ENCODE results near the gene LCT.

Gene LCT

GRCh38 chr2:135742325-135742757 lies 94.6 kb downstream of the LCT start:
- peak; percentile 50 to 80 (median 74) for DNase-seq
- Histone ChIP-seq H3K27ac (ENCODE audit: insufficient read depth in 1 of 2, low read depth in 1 of 2, low read length in 2 of 2, poor library complexity in 1 of 2, severe bottlenecking in 2 of 2) (peak overlapping the region; percentile 94 to 98), H3K4me1 (ENCODE audit: control extremely low read depth in 1 of 4, control insufficient read depth in 4 of 4, insufficient read depth in 4 of 4, low read length in 3 of 4) (peaks cover 6 to 19% (median 18%) of the 10 kb centered on the region in 4 experiments), H3K27me3 (replicated peaks in 2 of 5; ENCODE audit: control insufficient read depth in 4 of 5, insufficient read depth in 5 of 5, low read length in 4 of 5) (no peaks in the 10 kb centered on the region), H3K36me3 (ENCODE audit: control insufficient read depth in 4 of 4, insufficient read depth in 4 of 4, low read length in 3 of 4) (peaks cover 0 to 22% (median under 1%) of the 10 kb centered on the region in 4 experiments), H3K9me3 (ENCODE audit: control extremely low read depth in 1 of 5, control insufficient read depth in 4 of 5, insufficient read depth in 2 of 5, low read depth in 1 of 5, low read length in 4 of 5) (no peaks in the 10 kb centered on the region), H3K4me3 (ENCODE audit: control insufficient read depth in 1 of 7, extremely low read depth in 1 of 7, insufficient read depth in 4 of 7, low read depth in 2 of 7, low read length in 6 of 7) (peak overlapping the region; percentile 75 to 99 (median 92))
- WGBS (ENCODE audit: insufficient coverage) = 0% methylated on average over 20 of the region's 34 CpGs
- CTCF ChIA-PET = interaction anchor here (1.6 to 1.7 kb wide), 2 partner anchors 10 to 25 kb away, joined by 3 to 4 read pairs; no protein-coding TSS in a partner anchor
- POLR2A ChIA-PET = no interaction called here

- ChIA-PET POLR2A (interaction anchor here (0.6 kb wide), 1 partner anchor 12 kb away, joined by 3 read pairs; no protein-coding TSS in a partner anchor), CTCF (interaction anchor here (0.8 to 1.4 kb wide), 4 partner anchors 9 to 209 kb away, joined by 3 to 5 read pairs (median 4); no protein-coding TSS in a partner anchor)
- DNase-seq = peak; percentile 98 to 100 (median 99)
- Histone ChIP-seq H3K36me3 (ENCODE audit: control insufficient read depth in 4 of 4, insufficient read depth in 4 of 4, low read length in 3 of 4) (peaks cover 0 to 17% (median 0%) of the 10 kb centered on the region in 4 experiments), H3K4me1 (ENCODE audit: control extremely low read depth in 1 of 4, control insufficient read depth in 4 of 4, insufficient read depth in 4 of 4, low read length in 3 of 4) (peaks cover 6 to 19% (median 18%) of the 10 kb centered on the region in 4 experiments), H3K9me3 (ENCODE audit: control extremely low read depth in 1 of 5, control insufficient read depth in 4 of 5, insufficient read depth in 2 of 5, low read depth in 1 of 5, low read length in 4 of 5) (no peaks in the 10 kb centered on the region), H3K4me3 (ENCODE audit: control insufficient read depth in 1 of 7, extremely low read depth in 1 of 7, insufficient read depth in 4 of 7, low read depth in 2 of 7, low read length in 6 of 7) (peak within 1 kb of the TSS; percentile 75 to 99 (median 92)), H3K27me3 (replicated peaks in 2 of 5; ENCODE audit: control insufficient read depth in 4 of 5, insufficient read depth in 5 of 5, low read length in 4 of 5) (no peaks in the 10 kb centered on the region), H3K27ac (ENCODE audit: insufficient read depth in 1 of 2, low read depth in 1 of 2, low read length in 2 of 2, poor library complexity in 1 of 2, severe bottlenecking in 2 of 2) (peak within 1 kb of the TSS; percentile 94 to 98)
- under 1% methylated on average over 71 of the region's 93 CpGs for WGBS (ENCODE audit: insufficient coverage)
These were observed 95.3 kb downstream of the LCT start, which contains the start of gene UBXN4 for GRCh38 chr2:135741395-135742324. Gene UBXN4, plus strand, starts transcription at chr2:135741855. Its CDS starts 75 bp downstream, at chr2:135741930.

GRCh38 chr2:135741043-135741394 lies 96.0 kb downstream of the LCT start:
- Histone ChIP-seq H3K27ac (ENCODE audit: insufficient read depth in 1 of 2, low read depth in 1 of 2, low read length in 2 of 2, poor library complexity in 1 of 2, severe bottlenecking in 2 of 2) (no peak overlapping the region), H3K27me3 (replicated peaks in 2 of 5; ENCODE audit: control insufficient read depth in 4 of 5, insufficient read depth in 5 of 5, low read length in 4 of 5) (no peaks in the 10 kb centered on the region), H3K36me3 (ENCODE audit: control insufficient read depth in 4 of 4, insufficient read depth in 4 of 4, low read length in 3 of 4) (peaks cover 0 to 10% (median 0%) of the 10 kb centered on the region in 4 experiments), H3K4me3 (ENCODE audit: control insufficient read depth in 1 of 7, extremely low read depth in 1 of 7, insufficient read depth in 4 of 7, low read depth in 2 of 7, low read length in 6 of 7) (peak overlapping the region in 1 of 7 experiments; percentile 93), H3K4me1 (ENCODE audit: control extremely low read depth in 1 of 4, control insufficient read depth in 4 of 4, insufficient read depth in 4 of 4, low read length in 3 of 4) (peaks cover 6 to 19% (median 18%) of the 10 kb centered on the region in 4 experiments), H3K9me3 (ENCODE audit: control extremely low read depth in 1 of 5, control insufficient read depth in 4 of 5, insufficient read depth in 2 of 5, low read depth in 1 of 5, low read length in 4 of 5) (no peaks in the 10 kb centered on the region)
- 88% methylated on average over 11 of the region's 11 CpGs for WGBS (ENCODE audit: insufficient coverage)
- no peak for DNase-seq
- CTCF ChIA-PET = interaction anchor here (0.6 to 1.4 kb wide), 5 partner anchors 8 to 642 kb away, joined by 3 to 5 read pairs (median 3); no protein-coding TSS in a partner anchor
- POLR2A ChIA-PET = interaction anchor here (0.6 kb wide), 1 partner anchor 12 kb away, joined by 3 read pairs; no protein-coding TSS in a partner anchor

GRCh38 chr2:135740206-135740605 lies 96.8 kb downstream of the LCT start:
- Histone ChIP-seq H3K27me3 (replicated peaks in 2 of 5; ENCODE audit: control insufficient read depth in 4 of 5, insufficient read depth in 5 of 5, low read length in 4 of 5) (no peaks in the 10 kb centered on the region), H3K27ac (ENCODE audit: insufficient read depth in 1 of 2, low read depth in 1 of 2, low read length in 2 of 2, poor library complexity in 1 of 2, severe bottlenecking in 2 of 2) (no peak overlapping the region), H3K4me3 (ENCODE audit: control insufficient read depth in 1 of 7, extremely low read depth in 1 of 7, insufficient read depth in 4 of 7, low read depth in 2 of 7, low read length in 6 of 7) (no peak overlapping the region), H3K9me3 (ENCODE audit: control extremely low read depth in 1 of 5, control insufficient read depth in 4 of 5, insufficient read depth in 2 of 5, low read depth in 1 of 5, low read length in 4 of 5) (no peaks in the 10 kb centered on the region), H3K36me3 (ENCODE audit: control insufficient read depth in 4 of 4, insufficient read depth in 4 of 4, low read length in 3 of 4) (peaks cover 0 to 8% (median 0%) of the 10 kb centered on the region in 4 experiments), H3K4me1 (ENCODE audit: control extremely low read depth in 1 of 4, control insufficient read depth in 4 of 4, insufficient read depth in 4 of 4, low read length in 3 of 4) (peaks cover 6 to 19% (median 18%) of the 10 kb centered on the region in 4 experiments)
- no peak for DNase-seq
- ChIA-PET CTCF (interaction anchor here (1.4 kb wide), 1 partner anchor 208 kb away, joined by 3 read pairs; no protein-coding TSS in a partner anchor), POLR2A (no interaction called here)
- WGBS (ENCODE audit: insufficient coverage) = 92% methylated on average over 3 of the region's 3 CpGs

Data from common myeloid progenitor, CD34-positive (primary cell).